HUDEP-2 (cell line): Measurements from ENCODE around the gene ELMO1.

Experiments
- DNase-seq, 76 experiments: peaks; one replicate each; lab custom pipeline; 2025; ENCODE audit not compliant: unreplicated experiment in 76 of 76; lab: John Stamatoyannopoulos, UW

Gene ELMO1

DNA sequence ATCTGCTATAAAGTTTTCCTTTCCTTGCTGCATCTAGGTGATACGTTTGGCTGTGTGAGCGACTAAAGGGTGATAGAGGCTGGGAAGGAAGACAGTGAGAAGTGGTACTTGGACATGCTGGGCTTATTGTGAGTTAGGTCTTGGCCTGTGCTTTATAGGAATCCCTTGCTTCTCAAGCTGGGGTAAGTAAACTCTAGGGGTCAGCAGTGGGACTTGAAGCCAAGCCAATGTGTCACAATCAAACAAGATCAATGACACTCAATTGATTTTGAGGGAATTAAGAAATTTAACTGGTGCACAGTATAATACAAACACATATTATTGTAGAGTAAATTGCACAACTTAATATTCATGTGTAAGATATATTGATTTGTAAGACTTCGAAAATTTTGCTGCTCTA, 568.6 kb downstream of the ELMO1 start:
- no peak for DNase-seq

- DNase-seq = no peak
These were observed 569.6 kb downstream of the ELMO1 start for GRCh38 chr7:36879021-36879420.

GRCh38 chr7:36878288-36878687, 570.4 kb downstream of the ELMO1 start:
- DNase-seq = no peak

GRCh38 chr7:36875794-36876193, 572.9 kb downstream of the ELMO1 start:
- DNase-seq = no peak

DNA sequence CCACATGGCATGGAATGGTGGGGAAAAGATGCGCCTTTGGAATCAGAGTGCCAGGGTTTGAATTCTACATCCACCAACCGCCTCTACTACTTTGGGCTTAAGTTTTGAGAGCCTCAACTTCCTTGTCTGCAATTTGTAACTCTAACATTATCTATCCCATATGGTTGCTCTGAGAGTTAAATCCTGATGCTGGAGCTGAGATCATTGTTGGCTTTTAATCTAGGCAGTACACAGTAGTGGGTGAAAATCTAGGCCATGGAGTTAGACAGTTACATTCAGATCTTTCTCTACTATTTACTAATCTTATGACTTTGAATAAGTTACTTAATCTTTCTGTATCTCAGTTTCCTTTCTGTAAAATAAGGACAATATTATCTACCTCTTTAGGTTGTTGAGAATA, 574.6 kb downstream of the ELMO1 start:
- no peak for DNase-seq

- peak in 6 of 76 experiments; percentile 2 to 18 (median 6) for DNase-seq
These were observed 576.8 kb downstream of the ELMO1 start for GRCh38 chr7:36871863-36872262.

GRCh38 chr7:36871355-36871738, 577.3 kb downstream of the ELMO1 start:
- DNase-seq = no peak

DNA sequence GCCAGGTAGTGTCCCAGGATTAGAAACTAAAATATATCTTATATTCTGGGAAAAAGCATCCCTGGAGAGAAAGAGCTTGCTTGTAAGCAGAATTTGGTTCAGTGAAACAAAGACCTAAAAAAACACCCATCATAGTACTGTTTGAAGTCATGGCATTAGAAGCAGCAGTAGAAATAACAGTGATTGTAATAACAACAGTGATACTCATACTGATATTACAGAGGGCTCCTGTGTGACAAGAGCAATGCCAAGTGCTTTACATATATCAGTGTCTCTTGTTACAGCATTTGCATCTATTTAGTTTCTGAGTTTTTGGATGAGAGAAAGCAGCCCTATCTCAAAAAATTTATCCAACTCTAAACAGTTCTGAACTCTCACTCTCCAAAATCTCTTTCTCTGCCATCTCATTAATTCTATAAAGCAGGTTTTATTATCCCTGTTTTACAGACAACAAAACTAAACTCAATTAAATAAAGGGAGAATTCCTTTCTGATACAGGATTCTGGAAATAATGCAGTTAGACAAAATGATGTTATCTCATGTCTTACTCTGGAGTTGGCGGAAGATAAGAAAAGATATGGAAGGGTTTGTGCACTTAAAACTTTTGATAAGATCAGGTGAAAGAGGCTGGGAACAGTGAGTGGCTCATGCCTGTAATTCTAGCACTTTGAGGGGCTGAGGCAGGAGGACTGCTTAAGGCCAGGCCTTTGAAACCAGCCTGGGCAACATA, 577.9 kb downstream of the ELMO1 start:
- DNase-seq = no peak

- DNase-seq = no peak
These were observed 579.8 kb downstream of the ELMO1 start for GRCh38 chr7:36868727-36869411.

DNA sequence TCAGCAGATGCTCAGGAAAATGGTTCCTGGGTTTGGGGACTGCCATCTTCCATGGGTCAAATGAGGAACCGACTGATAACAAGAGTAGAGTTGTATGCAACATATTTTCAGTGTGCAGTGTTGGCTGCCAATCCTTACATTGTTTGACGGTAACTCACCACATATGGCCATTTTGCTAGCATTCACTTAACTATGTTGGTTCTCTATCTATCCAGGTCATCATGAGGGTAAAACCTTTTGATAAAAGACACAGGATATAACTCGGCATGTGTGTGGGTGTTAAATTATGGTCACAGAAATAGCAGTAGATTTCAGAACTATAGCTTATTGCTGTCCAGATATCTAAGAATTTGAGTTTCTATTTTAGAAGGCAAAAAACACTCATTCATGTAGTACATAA, 583.6 kb downstream of the ELMO1 start:
- no peak for DNase-seq

DNA sequence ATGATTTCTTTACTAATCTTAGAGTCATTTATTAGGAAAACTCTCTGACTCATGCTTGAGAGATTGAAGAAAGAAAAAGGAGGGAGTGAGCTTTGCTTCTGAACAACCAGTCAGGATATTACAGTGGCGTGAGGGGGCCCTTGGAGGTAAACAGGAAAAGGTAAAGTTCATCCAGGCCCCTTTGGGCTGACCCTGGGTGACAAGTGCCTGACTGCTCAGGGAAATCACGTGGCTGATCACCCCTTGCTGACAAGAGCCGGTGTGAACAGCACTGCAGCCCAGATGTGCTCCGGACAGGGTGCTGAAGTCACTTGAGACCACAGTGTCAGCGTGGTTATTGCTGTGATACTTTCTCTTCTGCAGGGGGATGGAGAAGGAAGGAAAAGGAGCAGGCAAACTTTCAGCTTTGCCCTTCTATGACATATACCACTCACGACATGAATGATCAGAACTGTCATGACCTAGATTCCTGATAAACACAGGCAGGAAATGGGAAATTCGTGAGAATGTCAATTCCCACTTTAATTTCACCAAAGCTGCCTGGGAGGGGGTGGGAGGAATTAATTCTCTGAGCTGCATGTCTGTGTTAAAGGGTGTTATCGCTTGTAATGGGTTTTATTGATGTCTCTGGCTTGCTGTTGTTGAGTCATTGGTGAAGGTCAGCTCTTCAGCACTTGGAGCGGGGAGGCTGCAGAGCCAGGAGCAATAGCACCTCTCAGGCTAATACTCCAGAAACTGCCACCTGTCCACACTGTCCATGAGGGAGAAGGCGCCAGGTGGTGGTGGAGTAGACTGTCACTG, 584.6 kb downstream of the ELMO1 start:
- DNase-seq = no peak

DNA sequence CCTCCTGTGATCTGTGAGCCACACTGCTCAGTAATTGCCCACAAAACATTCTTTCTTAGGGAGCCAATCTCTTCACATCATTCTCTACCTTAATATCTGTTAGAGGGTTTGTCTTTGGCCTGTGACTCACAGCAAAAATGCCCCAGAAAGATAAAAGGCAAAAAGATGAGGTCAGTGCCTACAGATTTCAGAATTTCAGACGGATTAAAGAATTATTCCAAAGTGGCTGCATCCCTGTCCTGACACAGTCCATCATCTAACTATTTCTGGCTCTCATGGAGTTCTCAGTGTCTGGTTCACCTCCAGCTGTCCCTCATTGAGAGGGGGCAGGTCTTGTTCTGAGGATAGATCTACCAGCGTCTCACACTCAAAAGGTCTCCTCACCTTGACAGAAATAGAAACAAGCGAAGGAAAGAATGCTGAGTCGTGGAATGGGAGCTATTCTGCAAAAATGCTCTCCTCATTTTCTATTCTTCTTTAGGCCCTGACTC, 585.8 kb downstream of the ELMO1 start:
- DNase-seq = no peak

DNA sequence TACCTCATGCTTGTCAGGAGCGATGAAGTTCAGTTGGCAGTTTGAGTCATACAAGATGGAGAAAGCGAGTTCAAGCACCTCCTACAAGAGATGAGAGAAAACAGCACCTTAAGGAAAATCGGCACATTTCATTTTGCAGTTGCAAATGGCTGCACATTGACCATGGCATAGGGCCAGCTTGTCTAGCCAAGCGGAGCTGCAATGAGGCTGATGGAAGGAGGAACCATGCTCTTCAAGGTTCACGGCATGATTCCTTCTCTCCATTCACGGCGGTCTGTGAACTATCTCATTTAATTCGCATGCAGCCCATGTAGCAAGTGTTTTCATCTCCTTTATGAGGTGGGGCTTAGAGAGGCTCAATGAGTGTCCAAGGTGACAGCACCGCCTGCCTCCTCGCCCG, 587.0 kb downstream of the ELMO1 start:
- no peak for DNase-seq

- no peak for DNase-seq
These were observed 588.0 kb downstream of the ELMO1 start for GRCh38 chr7:36860681-36861080.

DNA sequence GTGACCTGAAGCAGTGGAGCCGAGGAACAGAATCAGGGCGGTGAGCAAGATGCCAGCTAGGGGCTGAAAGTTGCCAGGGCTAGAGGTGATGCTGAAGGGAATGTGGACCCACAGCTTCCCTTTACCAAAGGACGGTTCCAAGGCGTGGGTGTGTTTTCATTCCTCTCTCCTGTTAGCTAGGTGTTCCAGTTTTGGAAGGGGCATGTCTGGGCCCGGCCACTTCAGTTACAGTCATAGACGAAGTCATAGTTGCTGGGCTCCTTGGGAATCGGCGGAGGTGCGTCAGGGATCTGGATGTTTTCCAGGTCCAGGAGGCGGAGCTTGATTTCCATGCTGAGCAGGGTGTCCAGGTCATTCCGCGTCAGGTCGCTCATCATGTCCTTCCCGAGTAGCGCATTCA, 593.3 kb downstream of the ELMO1 start:
- no peak for DNase-seq

DNA sequence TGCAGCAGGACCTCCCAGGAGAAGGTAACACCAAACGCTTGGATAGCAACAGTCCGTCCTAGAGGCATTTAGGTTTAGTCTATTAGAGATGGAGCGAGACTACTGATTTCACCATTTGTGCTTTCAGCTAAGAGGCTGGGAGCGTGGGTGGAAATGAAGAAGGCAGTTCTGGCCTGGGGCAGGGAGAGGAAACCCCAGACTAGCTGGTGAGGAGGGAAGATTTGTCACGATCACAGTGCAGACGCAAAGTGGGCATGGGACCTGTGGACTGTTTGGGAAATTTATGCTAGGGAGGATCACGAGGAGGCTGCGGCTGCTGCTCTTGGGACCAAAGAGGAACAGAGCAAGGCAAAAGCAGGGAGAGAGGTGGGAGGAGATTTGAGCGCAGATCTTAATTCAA, 594.0 kb downstream of the ELMO1 start:
- no peak for DNase-seq

DNA sequence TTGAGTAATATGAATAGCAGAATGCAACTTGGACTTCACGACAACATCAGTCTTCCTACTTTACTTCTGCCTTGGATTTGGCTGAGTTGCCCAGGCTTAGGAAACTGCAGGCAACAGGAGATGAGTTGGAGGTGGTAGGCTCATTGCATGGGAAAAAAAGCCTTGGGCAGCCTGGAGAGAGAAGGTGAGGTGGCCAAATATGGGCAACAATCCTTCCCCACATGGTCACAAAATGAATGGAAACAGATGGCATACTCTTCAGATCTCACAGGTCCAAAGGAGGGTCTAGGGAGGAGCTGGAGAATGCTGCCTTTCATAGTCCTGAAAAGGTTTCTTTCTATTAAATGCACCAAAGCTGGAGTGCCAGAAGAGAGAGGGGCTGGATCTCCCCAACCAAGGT, 595.7 kb downstream of the ELMO1 start:
- no peak for DNase-seq

- no peak for DNase-seq
These were observed 596.6 kb downstream of the ELMO1 start for GRCh38 chr7:36852017-36852416.

GRCh38 chr7:36851382-36851781, 597.3 kb downstream of the ELMO1 start:
- no peak for DNase-seq

- no peak for DNase-seq
These were observed 600.7 kb downstream of the ELMO1 start for GRCh38 chr7:36847946-36848345.

GRCh38 chr7:36844374-36844773, 604.3 kb downstream of the ELMO1 start:
- DNase-seq = no peak

- no peak for DNase-seq
These were observed 607.8 kb downstream of the ELMO1 start for GRCh38 chr7:36840904-36841303.
